Panc1 (cell line): ENCODE measurements around the gene TTLL4. TPM values are rescaled to one million over a fixed set of nuclear protein-coding genes. Genes with fewer than 3 reads are reported as not detected.
A peak's percentile ranks its signal among the peaks of the same experiment; 100 is the strongest.

Experiments
- ATAC-seq: fragments of 200-7000 bp; cut with Tn5 transposase; 2 replicates; pipeline ENCODE4 v1.9.1; 2020; ENCODE audit warnings: mild to moderate bottlenecking, moderate library complexity
- BruUV-seq: library from RNA; stranded (reverse); fragments of 400-500 nt; replicated peaks from 2 replicates; lab custom pipeline; 2021; lab: Mats Ljungman, UMichigan
- CTCF ChIA-PET: fragments of 300-600 bp; sonication (Branson Sonifier 250); formaldehyde crosslinking; loops from one replicate; lab custom pipeline; 2022; ENCODE audit warnings: antibody characterized with exemption; lab: Charles Lee
- POLR2A ChIA-PET: fragments of 300-600 bp; sonication (Branson Sonifier 250); formaldehyde crosslinking; loops from one replicate; lab custom pipeline; 2022; ENCODE audit warnings: antibody characterized with exemption; lab: Charles Lee
- DNase-seq: peaks from one replicate; pipeline ENCODE4 v3.0.0-alpha.2; 2010; ENCODE audit warnings: low read depth, low spot score
- H3K27ac ChIP-seq: 2 replicates; pipeline ENCODE4 v1.5.1; 2011; ENCODE audit warnings: mild to moderate bottlenecking, low read length, inconsistent platforms
- H3K27me3 ChIP-seq: fragments of 200-500 bp; sonication (Bioruptor generic); 2 replicates; pipeline ENCODE4 v1.6.0; 2014; ENCODE audit warnings: low read length, inconsistent platforms; ENCODE audit not compliant: control insufficient read depth, insufficient read depth
- H3K36me3 ChIP-seq: fragments of 200-500 bp; sonication (Bioruptor generic); 2 replicates; pipeline ENCODE4 v1.5.1; 2014; ENCODE audit warnings: inconsistent platforms, mild to moderate bottlenecking, low read length, moderate library complexity; ENCODE audit not compliant: control insufficient read depth, insufficient read depth
- H3K4me1 ChIP-seq: 2 replicates; pipeline ENCODE4 v1.5.1; 2011; ENCODE audit warnings: inconsistent platforms, mild to moderate bottlenecking, low read length, moderate library complexity; ENCODE audit not compliant: control insufficient read depth, insufficient read depth
- H3K4me3 ChIP-seq, 2 experiments: 2 replicates each; pipeline ENCODE4 v1.5.1; 2011 to 2012; ENCODE audit warnings: low read depth in 2 of 2, low read length in 2 of 2, mild to moderate bottlenecking in 2 of 2, inconsistent platforms in 1 of 2, moderate library complexity in 1 of 2
- H3K9me3 ChIP-seq: fragments of 200-500 bp; sonication (Bioruptor generic); 2 replicates; pipeline ENCODE4 v1.5.1; 2014; ENCODE audit warnings: low read depth, mild to moderate bottlenecking, inconsistent platforms, low read length, moderate library complexity; ENCODE audit not compliant: control insufficient read depth, insufficient read depth
- CTCF ChIP-seq: fragments of 450-650 bp; IDR thresholded peaks from 2 replicates; pipeline ENCODE4 v1.5.1; 2017; ENCODE audit warnings: mild to moderate bottlenecking
- POLR2AphosphoS5 ChIP-seq: IDR thresholded peaks from 2 replicates; pipeline ENCODE4 v1.6.1; 2012; ENCODE audit warnings: mild to moderate bottlenecking, low read depth, low read length, moderate library complexity
- REST ChIP-seq, 2 experiments: IDR thresholded peaks; 2 replicates each; pipeline ENCODE4 v1.6.1; 2011 to 2012; ENCODE audit warnings: low read depth in 2 of 2, control low read depth in 1 of 2, low read length in 1 of 2, mild to moderate bottlenecking in 1 of 2, moderate library complexity in 1 of 2; ENCODE audit not compliant: insufficient read depth in 1 of 2
- SIN3A ChIP-seq: IDR thresholded peaks from 2 replicates; pipeline ENCODE4 v1.6.1; 2012; ENCODE audit warnings: low read depth, mild to moderate bottlenecking, low read length, moderate library complexity, borderline replicate concordance; ENCODE audit not compliant: insufficient read depth
- TCF7L2 ChIP-seq: IDR thresholded peaks from 2 replicates; pipeline ENCODE4 v1.6.1; 2011; ENCODE audit warnings: mild to moderate bottlenecking, low read depth, low read length, inconsistent platforms
- in situ Hi-C: cut with HindIII; loops from 2 replicates; pipeline ENCODE4 v1.10.0; 2016; ENCODE audit warnings: low sequenced_read_pairs, low pct_unique_long_range_greater_than_20kb
- intact Hi-C: fragments of 100-400 bp; cut with micrococcal nuclease; formaldehyde crosslinking; loops from one replicate; pipeline ENCODE4 v1.10.0; 2022; ENCODE audit not compliant: unreplicated experiment
- total RNA-seq: library from RNA; stranded (reverse); gene quantifications from one replicate; pipeline ENCODE4 v1.2.1, GENCODE V29; 2021; ENCODE audit not compliant: unreplicated experiment

Gene TTLL4
- total RNA-seq, 1 experiment from 2014 or later = 45.6 TPM

GRCh38 chr2:218729640-218730039, 19.0 kb downstream of the TTLL4 start:
- in situ Hi-C loops = no loop called here
- intact Hi-C loops = no loop called here
- ATAC-seq (no peak), DNase-seq (no peak)
- Histone ChIP-seq H3K36me3 (no peaks in the 10 kb centered on the region), H3K4me1 (peaks cover 19% of the 10 kb centered on the region), H3K27me3 (no peaks in the 10 kb centered on the region), H3K27ac (no peak overlapping the region), H3K9me3 (no peaks in the 10 kb centered on the region; the same call in 1 of the 2 replicates), H3K4me3 (no peak overlapping the region)
- POLR2A ChIA-PET = interaction anchor here (0.7 kb wide), 1 partner anchor 66 kb away, joined by 9 read pairs; no protein-coding TSS in a partner anchor
- TF ChIP-seq TCF7L2 (no peak), CTCF (no peak), REST (IDR thresholded peaks at IDR 0.05; ENCODE audit: insufficient read depth in 1 of 2, low read depth in 2 of 2, low read length in 1 of 2) (no peak), SIN3A (no peak), POLR2AphosphoS5 (no peak)
- BruUV-seq = no TSS peak
- CTCF ChIA-PET = no interaction called here

- intact Hi-C loops = no loop called here
- Histone ChIP-seq H3K27me3 (no peaks in the 10 kb centered on the region), H3K4me3 (no peak overlapping the region; a peak in 1 of 4 replicates), H3K4me1 (peaks cover 19% of the 10 kb centered on the region), H3K36me3 (no peaks in the 10 kb centered on the region), H3K27ac (peak overlapping the region; percentile 67), H3K9me3 (no peaks in the 10 kb centered on the region)
- no TSS peak for BruUV-seq
- CTCF ChIA-PET = interaction anchor here (1.6 kb wide), 1 partner anchor 115 kb away, joined by 6 read pairs; no protein-coding TSS in a partner anchor
- TF ChIP-seq POLR2AphosphoS5 = no peak
- no peak for TF ChIP-seq TCF7L2
- in situ Hi-C loops = no loop called here
- POLR2A ChIA-PET = interaction anchor here (0.5 to 0.6 kb wide), 2 partner anchors 107 to 161 kb away, joined by 3 to 6 read pairs; no protein-coding TSS in a partner anchor
- DNase-seq (no peak), ATAC-seq (no peak)
Measured at GRCh38 chr2:218732052-218732760, 21.6 kb downstream of the TTLL4 start.

- H3K4me3 ChIP-seq = no peak overlapping the region
- peaks cover 19% of the 10 kb centered on the region for H3K4me1 ChIP-seq
- H3K27me3 ChIP-seq = no peaks in the 10 kb centered on the region
- in situ Hi-C loops (no loop called here), intact Hi-C loops (no loop called here)
- ATAC-seq (no peak), DNase-seq (no peak)
- ChIA-PET POLR2A (no interaction called here), CTCF (no interaction called here)
- H3K9me3 ChIP-seq = no peaks in the 10 kb centered on the region
- H3K27ac ChIP-seq = peak overlapping the region; percentile 67
- H3K36me3 ChIP-seq = no peaks in the 10 kb centered on the region
- TF ChIP-seq TCF7L2 (no peak), CTCF (no peak), SIN3A (no peak), REST (IDR thresholded peaks at IDR 0.05; ENCODE audit: insufficient read depth in 1 of 2, low read depth in 2 of 2, low read length in 1 of 2) (no peak), POLR2AphosphoS5 (no peak)
- no TSS peak for BruUV-seq
Measured at GRCh38 chr2:218732761-218733158, 22.1 kb downstream of the TTLL4 start.
